IMR-90 (cell line): Measurements from ENCODE around the gene TPP1. TPM values are rescaled to one million over a fixed set of nuclear protein-coding genes. Genes with fewer than 3 reads are reported as not detected.

Experiments
- BHLHE40 ChIP-seq: fragments of 150-350 bp; IDR thresholded peaks from 2 replicates; pipeline ENCODE4 v1.6.1; 2016; ENCODE audit warnings: mild to moderate bottlenecking, low read depth, low read length
- CEBPB ChIP-seq: IDR thresholded peaks from 2 replicates; pipeline ENCODE4 v1.6.1; 2012; ENCODE audit warnings: low read depth, low read length, improper control_type of control experiment
- MAFK ChIP-seq: IDR thresholded peaks from 2 replicates; pipeline ENCODE4 v1.6.1; 2012; ENCODE audit warnings: low read depth, low read length, improper control_type of control experiment
- RAD21 ChIP-seq: IDR thresholded peaks from 2 replicates; pipeline ENCODE4 v1.6.1; 2012; ENCODE audit warnings: low read length, improper control_type of control experiment
- SMC3 ChIP-seq: fragments of 150-350 bp; IDR thresholded peaks from 2 replicates; pipeline ENCODE4 v1.6.1; 2016; ENCODE audit warnings: low read depth, mild to moderate bottlenecking, antibody characterized with exemption, low read length, moderate library complexity
- polyA plus RNA-seq, 3 experiments: library from polyadenylated mRNA; depleted of rRNA; stranded (reverse); fragments of >200 nt; gene quantifications; 2 replicates each; pipeline ENCODE4 v1.2.3, GENCODE V29; 2012; ENCODE audit warnings: low replicate concordance in 1 of 3
- total RNA-seq: library from RNA; depleted of rRNA; stranded (reverse); fragments of >200 nt; gene quantifications from 2 replicates; pipeline ENCODE4 v1.2.3, GENCODE V29; 2012
- TF ChIP-seq, protein P1 (sequence below): fragments of 150-350 bp; IDR thresholded peaks from 2 replicates; pipeline ENCODE4 v1.6.1; 2016; ENCODE audit warnings: low read depth, mild to moderate bottlenecking, low read length, moderate library complexity, borderline replicate concordance

TPP1 gene
- total and polyA plus RNA-seq, 2 of the 4 experiments (the other 2 are of a cell fraction), result 33.5 to 108 TPM

DNA sequence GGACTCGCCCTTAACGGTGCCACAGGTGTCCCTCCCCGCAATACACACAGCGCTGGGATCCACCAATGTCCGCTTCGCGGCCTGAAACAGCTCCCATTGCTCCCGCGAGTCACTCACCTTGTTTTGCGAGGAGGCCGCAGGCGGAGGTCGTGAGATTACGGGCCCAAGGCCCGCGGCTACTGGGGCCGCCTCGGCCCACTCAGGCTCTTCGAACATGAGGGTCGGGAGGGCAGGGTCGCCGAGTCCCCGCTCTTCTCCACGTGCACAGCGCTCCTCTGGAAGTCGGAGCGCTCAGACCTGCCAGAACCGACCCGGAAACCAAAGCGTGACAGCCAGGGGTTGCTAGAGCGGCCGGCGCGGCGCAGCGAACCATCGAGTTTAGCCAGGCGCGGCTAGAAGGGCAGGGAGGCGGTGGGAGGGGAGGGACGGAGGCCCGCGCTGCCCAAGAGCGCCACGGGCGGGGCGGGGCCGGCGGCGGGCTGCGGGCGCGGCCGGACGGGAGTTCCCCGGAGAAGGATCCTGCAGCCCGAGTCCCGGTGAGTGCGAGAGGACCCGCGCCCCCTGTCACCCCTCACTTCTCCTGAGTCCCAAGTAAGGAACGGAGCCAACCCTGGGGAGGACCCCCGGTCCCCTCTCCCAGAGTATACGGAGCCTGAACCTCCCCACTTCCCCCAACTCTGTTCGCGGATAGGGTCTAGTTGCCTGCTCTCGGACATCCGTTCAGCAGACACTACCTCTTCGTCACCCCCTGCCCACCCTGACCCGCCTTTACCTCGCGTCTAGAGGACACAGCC, 15.7 kb downstream of the TPP1 start, which contains the start of the genes ILK and RRP8 (continued):
- TF ChIP-seq, protein P1, sequence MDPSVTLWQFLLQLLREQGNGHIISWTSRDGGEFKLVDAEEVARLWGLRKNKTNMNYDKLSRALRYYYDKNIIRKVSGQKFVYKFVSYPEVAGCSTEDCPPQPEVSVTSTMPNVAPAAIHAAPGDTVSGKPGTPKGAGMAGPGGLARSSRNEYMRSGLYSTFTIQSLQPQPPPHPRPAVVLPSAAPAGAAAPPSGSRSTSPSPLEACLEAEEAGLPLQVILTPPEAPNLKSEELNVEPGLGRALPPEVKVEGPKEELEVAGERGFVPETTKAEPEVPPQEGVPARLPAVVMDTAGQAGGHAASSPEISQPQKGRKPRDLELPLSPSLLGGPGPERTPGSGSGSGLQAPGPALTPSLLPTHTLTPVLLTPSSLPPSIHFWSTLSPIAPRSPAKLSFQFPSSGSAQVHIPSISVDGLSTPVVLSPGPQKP, result no peak
- TF ChIP-seq BHLHE40 (no peak), MAFK (no peak), SMC3 (peak; percentile 31), RAD21 (peak; percentile 26), CEBPB (no peak)
